ENCODE data around the gene SLC17A3.

The SLC17A3 gene, protein sequence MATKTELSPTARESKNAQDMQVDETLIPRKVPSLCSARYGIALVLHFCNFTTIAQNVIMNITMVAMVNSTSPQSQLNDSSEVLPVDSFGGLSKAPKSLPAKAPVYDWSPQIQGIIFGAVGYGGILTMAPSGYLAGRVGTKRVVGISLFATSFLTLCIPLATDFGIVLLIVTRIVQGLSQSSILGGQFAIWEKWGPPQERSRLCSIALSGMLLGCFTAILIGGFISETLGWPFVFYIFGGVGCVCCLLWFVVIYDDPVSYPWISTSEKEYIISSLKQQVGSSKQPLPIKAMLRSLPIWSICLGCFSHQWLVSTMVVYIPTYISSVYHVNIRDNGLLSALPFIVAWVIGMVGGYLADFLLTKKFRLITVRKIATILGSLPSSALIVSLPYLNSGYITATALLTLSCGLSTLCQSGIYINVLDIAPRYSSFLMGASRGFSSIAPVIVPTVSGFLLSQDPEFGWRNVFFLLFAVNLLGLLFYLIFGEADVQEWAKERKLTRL

GRCh38 chr6:25874118-25874517 lies at the start of gene SLC17A3:
TSS of gene SLC17A3 (minus strand) at chr6:25874243. CDS start at chr6:25868387, 5,856 bp downstream.
- TF ChIP-seq CTCF (conservative IDR thresholded peaks at IDR 0.05; ENCODE audit: low read length): no peak
- no peak within 1 kb of the TSS for H3K4me3 ChIP-seq (ENCODE audit: low read length)
- no peak for DNase-seq (ENCODE audit: low read depth)

- no peak for TF ChIP-seq CTCF (conservative IDR thresholded peaks at IDR 0.05; ENCODE audit: low read length)
- DNase-seq (ENCODE audit: low read depth): peak; percentile 57
- H3K4me3 ChIP-seq (ENCODE audit: low read length): no peak overlapping the region
Observed at GRCh38 chr6:25922301-25922700, 48.3 kb upstream of the SLC17A3 start.

GRCh38 chr6:25921525-25922203 lies 47.6 kb upstream of the SLC17A3 start:
- no peak for DNase-seq (ENCODE audit: low read depth)
- no peak for TF ChIP-seq CTCF (conservative IDR thresholded peaks at IDR 0.05; ENCODE audit: low read length)
- no peak overlapping the region for H3K4me3 ChIP-seq (ENCODE audit: low read length)

DNA sequence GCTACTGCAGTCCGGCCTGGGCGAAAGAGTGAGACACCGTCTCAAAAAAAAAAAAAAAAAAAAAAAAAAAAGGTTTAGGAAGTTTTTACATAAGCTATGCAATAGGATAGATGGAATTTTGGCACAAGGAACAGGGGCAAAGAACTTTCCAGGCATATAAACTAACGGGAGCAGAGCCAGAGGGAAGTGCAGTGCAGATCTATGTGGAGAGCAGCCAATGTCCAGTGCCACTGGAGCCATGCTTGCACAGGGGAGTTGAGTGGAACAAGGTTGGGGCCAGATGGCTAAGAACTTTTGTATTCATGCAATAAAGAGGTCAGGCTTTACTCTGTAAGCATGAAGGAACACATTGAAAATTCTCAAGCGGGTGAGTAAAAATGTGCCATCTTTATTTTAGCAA lies 45.6 kb upstream of the SLC17A3 start:
- no peak overlapping the region for H3K4me3 ChIP-seq (ENCODE audit: low read length)
- no peak for DNase-seq (ENCODE audit: low read depth)
- TF ChIP-seq CTCF (conservative IDR thresholded peaks at IDR 0.05; ENCODE audit: low read length): no peak

- no peak for DNase-seq (ENCODE audit: low read depth)
- TF ChIP-seq CTCF (conservative IDR thresholded peaks at IDR 0.05; ENCODE audit: low read length): no peak
Observed at GRCh38 chr6:25918083-25918683, 44.1 kb upstream of the SLC17A3 start.

GRCh38 chr6:25916789-25917490 lies 42.9 kb upstream of the SLC17A3 start:
- H3K4me3 ChIP-seq (ENCODE audit: low read length): no peak overlapping the region
- DNase-seq (ENCODE audit: low read depth): no peak
- TF ChIP-seq CTCF (conservative IDR thresholded peaks at IDR 0.05; ENCODE audit: low read length): no peak

More at GRCh38 chr6:25918083-25918683, 44.1 kb upstream of the SLC17A3 start:
- no peak overlapping the region for H3K4me3 ChIP-seq (ENCODE audit: low read length)

All from AG10803 (cell line).